Stomach (tissue), 4 donors: ENCODE measurements around the gene EPB41L4B.

Source experiments
- POLR2A ChIP-seq, 4 donors: fragments of 450-650 bp; IDR thresholded peaks; one replicate each; pipeline ENCODE4 v1.6.1; 2016; ENCODE audit warnings: antibody characterized with exemption in 4 of 4, control low read depth in 2 of 4, mild to moderate bottlenecking in 1 of 4, moderate library complexity in 1 of 4
- POLR2AphosphoS5 ChIP-seq, 3 donors: sonication (generic); formaldehyde crosslinking; IDR thresholded peaks; one replicate each; pipeline ENCODE4 v1.6.1; 2016; ENCODE audit warnings: antibody characterized with exemption in 3 of 3
- TF ChIP-seq, protein P1 (sequence below), 7 experiments: fragments of 450-650 bp in 4 of 7; fragments of 200-600 bp in 3 of 7; sonication (generic) in 3 of 7; IDR thresholded peaks; one replicate each; pipeline ENCODE4 v1.5.1; 2016 to 2019; ENCODE audit warnings: antibody characterized with exemption in 7 of 7, control low read depth in 2 of 7, mild to moderate bottlenecking in 1 of 7

DNA sequence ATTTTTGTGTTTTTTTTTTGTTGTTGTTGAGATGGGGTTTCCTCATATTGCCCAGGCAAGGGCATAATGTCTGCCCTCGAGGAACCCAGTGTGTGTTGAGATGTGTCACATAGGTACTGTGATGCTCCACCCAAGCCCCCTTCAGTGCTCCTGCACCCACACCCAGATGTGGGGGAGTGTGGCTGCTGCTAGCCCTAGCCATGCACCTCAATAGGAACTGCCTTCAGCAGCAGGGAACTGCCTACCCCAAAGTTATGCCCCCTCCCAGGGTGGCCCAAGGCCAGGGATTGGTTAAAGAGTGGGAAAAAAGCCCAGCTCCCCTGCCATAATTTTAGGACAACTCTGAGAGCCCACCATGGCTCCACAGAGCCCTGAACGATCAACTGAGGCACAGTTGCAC, 33.3 kb upstream of the EPB41L4B start:
- TF ChIP-seq, protein P1, sequence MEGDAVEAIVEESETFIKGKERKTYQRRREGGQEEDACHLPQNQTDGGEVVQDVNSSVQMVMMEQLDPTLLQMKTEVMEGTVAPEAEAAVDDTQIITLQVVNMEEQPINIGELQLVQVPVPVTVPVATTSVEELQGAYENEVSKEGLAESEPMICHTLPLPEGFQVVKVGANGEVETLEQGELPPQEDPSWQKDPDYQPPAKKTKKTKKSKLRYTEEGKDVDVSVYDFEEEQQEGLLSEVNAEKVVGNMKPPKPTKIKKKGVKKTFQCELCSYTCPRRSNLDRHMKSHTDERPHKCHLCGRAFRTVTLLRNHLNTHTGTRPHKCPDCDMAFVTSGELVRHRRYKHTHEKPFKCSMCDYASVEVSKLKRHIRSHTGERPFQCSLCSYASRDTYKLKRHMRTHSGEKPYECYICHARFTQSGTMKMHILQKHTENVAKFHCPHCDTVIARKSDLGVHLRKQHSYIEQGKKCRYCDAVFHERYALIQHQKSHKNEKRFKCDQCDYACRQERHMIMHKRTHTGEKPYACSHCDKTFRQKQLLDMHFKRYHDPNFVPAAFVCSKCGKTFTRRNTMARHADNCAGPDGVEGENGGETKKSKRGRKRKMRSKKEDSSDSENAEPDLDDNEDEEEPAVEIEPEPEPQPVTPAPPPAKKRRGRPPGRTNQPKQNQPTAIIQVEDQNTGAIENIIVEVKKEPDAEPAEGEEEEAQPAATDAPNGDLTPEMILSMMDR (IDR thresholded peaks at IDR 0.05) = no peak
- TF ChIP-seq POLR2A (IDR thresholded peaks at IDR 0.05) (no peak), POLR2AphosphoS5 (IDR thresholded peaks at IDR 0.05) (no peak)
